ENCODE data around the gene NIPAL1.
"Not testable (repeated sequence)": the region's sequence is repeated elsewhere in the genome, so short reads cannot be mapped to it uniquely, and the experiment has no call there.

The NIPAL1 gene

GRCh38 chr4:48016141-48017107 lies at the start of gene NIPAL1, which contains the start of gene CNGA1:
TSS of gene NIPAL1 (plus strand) at chr4:48016772. CDS start at chr4:48016840, 68 bp downstream.
TSS of gene CNGA1 (minus strand) at chr4:48016681. CDS start at chr4:47952689, 63,992 bp downstream.
- peak; percentile 96 for DNase-seq (ENCODE audit: low read depth, low spot score)

- DNase-seq (ENCODE audit: low read depth, low spot score) = no peak
Measured at GRCh38 chr4:47968847-47969246, 47.7 kb upstream of the NIPAL1 start.

DNA sequence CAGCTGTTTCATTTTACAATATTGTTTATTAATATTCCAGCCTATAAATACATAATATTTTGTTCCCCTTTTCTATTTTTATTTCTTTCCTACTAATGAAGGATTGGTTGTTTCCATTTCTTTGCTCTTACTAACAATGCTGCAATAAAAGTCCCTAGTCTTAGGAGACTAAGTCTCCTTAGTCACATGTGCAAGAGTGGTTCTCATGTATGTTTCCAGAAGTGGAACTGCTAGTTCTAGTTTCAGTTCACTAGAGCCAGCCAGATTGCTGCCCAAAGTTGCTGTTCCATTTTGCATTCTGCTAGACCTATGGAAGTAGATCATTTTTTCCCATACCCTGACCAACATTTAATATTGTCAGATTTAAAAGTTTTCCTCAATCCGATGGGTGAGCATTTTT lies 44.4 kb upstream of the NIPAL1 start:
- no peak for DNase-seq (ENCODE audit: low read depth, low spot score)

GRCh38 chr4:47972721-47973120 lies 43.9 kb upstream of the NIPAL1 start:
- no peak for DNase-seq (ENCODE audit: low read depth, low spot score)

DNA sequence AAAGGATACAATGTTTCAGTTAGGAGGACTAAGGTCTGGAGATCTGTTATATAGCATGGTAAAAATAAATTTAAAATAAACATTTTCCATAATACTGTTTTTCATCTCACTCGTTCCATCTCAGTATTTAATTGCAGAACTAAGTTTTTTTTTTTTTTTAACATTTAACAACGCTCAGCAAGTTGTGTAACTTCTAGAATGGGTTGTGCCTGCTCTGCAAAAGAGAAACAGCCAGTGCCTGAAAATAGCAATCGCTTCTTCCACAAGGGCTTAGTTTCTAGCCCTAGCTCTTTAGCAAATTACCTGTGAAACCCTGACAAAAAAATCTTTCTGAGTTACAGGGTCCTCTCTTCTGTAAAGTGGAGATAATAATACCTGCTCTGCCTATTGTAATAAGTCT lies 42.0 kb upstream of the NIPAL1 start:
- no peak for DNase-seq (ENCODE audit: low read depth, low spot score)

DNA sequence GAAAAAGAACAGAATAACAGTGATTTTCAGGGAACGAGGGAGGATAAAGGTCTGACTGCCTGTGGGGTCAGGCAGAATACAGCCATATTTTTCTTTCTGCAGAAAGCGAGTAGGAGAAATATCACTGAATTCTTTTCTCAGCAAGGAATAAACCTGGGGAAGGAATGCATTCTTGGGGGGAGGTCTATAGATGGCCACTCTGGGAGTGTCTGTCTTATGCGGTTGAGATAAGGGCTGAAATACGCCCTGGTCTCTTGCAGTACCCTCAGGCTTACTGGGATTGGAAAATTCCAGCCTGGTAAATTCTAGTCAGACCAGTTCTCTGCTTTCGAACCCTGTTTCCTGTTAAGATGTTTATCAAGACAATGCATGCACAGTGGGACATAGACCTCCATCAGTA lies 26.4 kb upstream of the NIPAL1 start:
- peak; percentile 13 for DNase-seq (ENCODE audit: low read depth, low spot score)

- not testable (repeated sequence) for DNase-seq (ENCODE audit: low read depth, low spot score)
Measured at GRCh38 chr4:47992475-47992874, 24.1 kb upstream of the NIPAL1 start.

DNA sequence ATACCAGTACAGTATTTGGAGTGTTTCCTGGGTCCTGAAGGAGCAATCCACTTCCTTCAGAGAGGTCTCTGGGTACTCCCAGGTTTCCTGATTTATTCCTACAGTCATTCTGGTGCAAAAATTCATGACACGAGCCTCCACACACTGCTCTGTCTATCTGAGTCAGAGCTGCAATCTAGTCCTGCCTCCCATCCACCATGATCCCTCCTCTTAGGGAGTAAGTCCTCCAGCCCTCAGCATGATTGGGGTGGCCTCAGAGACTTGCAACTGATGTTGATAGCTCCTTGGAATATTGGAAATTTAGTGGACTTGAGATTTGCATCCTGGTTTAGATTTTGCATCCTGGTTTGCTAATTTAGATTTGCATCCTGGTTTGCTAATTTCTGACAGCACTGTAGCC lies 20.6 kb upstream of the NIPAL1 start:
- no peak for DNase-seq (ENCODE audit: low read depth, low spot score)

DNA sequence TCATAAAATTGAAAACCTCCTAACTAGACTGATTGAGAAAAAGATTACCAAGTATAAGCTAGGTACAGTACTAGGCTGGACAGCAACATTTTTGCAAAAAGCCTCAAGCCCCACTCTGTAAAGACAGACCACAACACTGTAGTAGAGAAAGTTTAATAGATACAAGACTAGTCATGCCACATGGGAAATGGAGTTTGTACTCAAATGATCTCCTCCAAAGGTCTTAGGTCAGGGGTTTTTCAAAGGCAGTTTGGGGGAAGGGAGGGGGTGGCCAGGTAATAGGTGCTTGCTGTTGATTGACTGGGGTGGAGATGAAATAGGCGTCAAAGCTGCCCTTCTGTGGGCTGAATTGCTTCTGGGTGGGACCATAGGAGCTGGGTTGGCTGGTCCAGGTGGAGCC lies 14.3 kb upstream of the NIPAL1 start:
- DNase-seq (ENCODE audit: low read depth, low spot score) = no peak

GRCh38 chr4:48003568-48003967 lies 13.0 kb upstream of the NIPAL1 start:
- DNase-seq (ENCODE audit: low read depth, low spot score) = peak; percentile 31

- DNase-seq (ENCODE audit: low read depth, low spot score) = no peak
Measured at GRCh38 chr4:48005781-48006180, 10.8 kb upstream of the NIPAL1 start.

GRCh38 chr4:48008021-48008596 lies 8.5 kb upstream of the NIPAL1 start:
- no peak for DNase-seq (ENCODE audit: low read depth, low spot score)

DNA sequence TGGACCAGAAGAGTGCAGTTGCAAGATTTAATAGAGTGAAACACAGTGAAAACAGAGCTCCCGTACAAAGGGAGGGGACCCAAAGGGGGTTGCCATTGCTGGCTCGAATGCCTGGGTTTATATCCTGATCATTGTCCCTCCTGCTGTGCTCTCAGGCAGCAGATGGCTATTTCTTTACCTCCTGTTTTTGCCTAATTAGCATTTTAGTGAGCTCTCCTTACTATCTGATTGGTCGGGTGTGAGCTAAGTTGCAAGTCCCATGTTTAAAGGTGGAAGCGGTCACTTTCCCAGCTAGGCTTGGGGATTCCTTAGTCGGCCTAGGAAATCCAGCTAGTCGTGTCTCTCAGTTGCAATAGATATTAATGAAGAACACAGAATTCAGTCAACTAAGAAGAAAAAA lies 5.7 kb upstream of the NIPAL1 start:
- not testable (repeated sequence) for DNase-seq (ENCODE audit: low read depth, low spot score)

- DNase-seq (ENCODE audit: low read depth, low spot score) = no peak
Measured at GRCh38 chr4:48011722-48012121, 4.8 kb upstream of the NIPAL1 start.

DNA sequence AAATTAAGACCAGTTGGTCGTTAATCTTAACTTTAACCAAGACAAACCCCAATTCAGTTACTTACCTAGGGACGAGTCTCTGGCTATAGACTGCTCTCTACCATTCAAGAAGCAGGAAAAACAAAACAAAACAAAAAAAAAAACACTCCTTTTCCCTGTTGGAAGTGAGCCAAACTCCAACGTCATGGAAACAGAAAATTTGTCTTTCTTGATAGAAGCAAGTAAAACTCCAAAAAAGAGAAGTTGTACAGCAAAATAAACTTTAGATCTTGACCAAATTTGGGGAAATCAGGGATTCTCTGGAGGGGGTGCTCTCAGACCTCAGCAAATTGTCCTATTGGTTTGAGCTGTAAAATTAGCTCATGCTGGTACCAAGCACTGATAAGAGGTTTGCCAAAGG lies 3.7 kb upstream of the NIPAL1 start:
- DNase-seq (ENCODE audit: low read depth, low spot score) = no peak

DNA sequence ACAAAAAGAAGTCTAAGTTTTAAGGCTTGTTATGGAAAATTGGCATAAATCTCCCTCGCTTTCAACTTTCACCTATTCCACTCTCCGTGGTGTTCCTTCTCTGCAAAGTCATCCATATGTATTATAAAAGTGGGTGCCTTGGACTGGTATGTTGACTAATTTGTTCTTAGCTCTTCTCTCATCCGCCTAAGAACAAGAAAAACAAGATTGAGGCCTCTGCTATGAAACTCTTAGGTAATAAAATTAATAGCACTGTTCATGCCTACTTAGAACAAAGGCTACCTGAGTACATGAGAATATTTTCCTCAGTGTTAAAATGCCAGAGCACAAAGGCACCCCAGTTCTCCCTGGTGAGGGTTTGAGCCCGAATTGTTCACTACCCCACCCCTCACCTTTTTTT lies 1.4 kb upstream of the NIPAL1 start:
- no peak for DNase-seq (ENCODE audit: low read depth, low spot score)

GRCh38 chr4:48015678-48016077 lies 894 bp upstream of the NIPAL1 start:
- no peak for DNase-seq (ENCODE audit: low read depth, low spot score)

GRCh38 chr4:48017108-48017571 lies 568 bp downstream of the NIPAL1 start:
- peak; percentile 82 for DNase-seq (ENCODE audit: low read depth, low spot score)

GRCh38 chr4:48018112-48018511 lies 1.5 kb downstream of the NIPAL1 start:
- DNase-seq (ENCODE audit: low read depth, low spot score) = no peak

DNA sequence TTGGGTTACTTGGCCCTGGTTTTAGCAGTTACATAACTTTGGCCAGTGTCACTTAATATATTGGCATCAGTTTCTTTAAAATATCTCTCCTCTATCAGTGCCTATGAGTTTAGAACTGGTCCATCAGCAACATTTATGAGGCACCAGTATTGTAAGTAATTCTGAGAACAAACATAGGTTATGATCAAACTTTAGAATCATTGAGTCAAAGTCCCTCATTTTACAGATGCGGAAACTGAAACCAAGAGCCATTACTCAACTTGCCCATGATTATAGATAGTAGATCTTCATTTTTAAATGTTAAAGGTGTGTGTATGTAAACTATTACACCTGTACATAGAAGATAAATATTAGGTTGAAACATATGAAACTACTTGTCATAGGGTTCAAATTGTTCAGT lies 4.5 kb downstream of the NIPAL1 start:
- no peak for DNase-seq (ENCODE audit: low read depth, low spot score)

GRCh38 chr4:48022192-48022799 lies 5.7 kb downstream of the NIPAL1 start:
- DNase-seq (ENCODE audit: low read depth, low spot score) = no peak

DNA sequence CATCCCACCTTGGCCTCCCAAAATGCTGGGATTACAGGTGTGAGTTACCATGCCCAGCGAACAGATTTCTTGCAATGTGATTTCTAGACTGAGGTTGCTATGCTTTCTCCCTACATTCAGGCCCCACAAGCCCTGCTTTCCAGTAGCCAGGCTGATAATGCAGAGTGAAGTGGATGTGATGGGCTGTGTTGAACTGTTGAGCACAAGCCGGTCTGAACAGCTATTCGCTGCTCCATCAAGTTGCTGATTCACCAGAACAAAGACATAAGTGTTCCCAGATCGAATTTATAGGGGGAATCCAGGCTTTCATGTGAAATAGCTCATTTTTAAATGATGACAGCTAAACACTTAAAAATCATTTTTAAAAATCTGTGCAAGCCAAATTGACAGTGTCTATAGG lies 8.0 kb downstream of the NIPAL1 start:
- DNase-seq (ENCODE audit: low read depth, low spot score) = no peak
